GM19023 (cell line): ENCODE data around the gene PILRA.

Experiments used
- ATAC-seq: cut with Tn5 transposase; IDR thresholded peaks from one replicate; pipeline ENCODE4 v1.9.1; 2021; ENCODE audit warnings: mild to moderate bottlenecking, moderate library complexity; ENCODE audit not compliant: unreplicated experiment

The PILRA gene

GRCh38 chr7:100406767-100407166 is 33.5 kb downstream of the PILRA start:
- no peak for ATAC-seq

- no peak for ATAC-seq
Measured at GRCh38 chr7:100407285-100408180, 34.2 kb downstream of the PILRA start.

- ATAC-seq = no peak
Measured at GRCh38 chr7:100411101-100411500, 37.8 kb downstream of the PILRA start.

- no peak for ATAC-seq
Measured at GRCh38 chr7:100413346-100413745, 40.1 kb downstream of the PILRA start.

GRCh38 chr7:100413889-100414288 is 40.6 kb downstream of the PILRA start:
- no peak for ATAC-seq

GRCh38 chr7:100415448-100415847 is 42.2 kb downstream of the PILRA start:
- ATAC-seq = no peak

- ATAC-seq = no peak
Measured at GRCh38 chr7:100418930-100419659, 45.8 kb downstream of the PILRA start.

- ATAC-seq = no peak
Measured at GRCh38 chr7:100419660-100420226, 46.5 kb downstream of the PILRA start.

- ATAC-seq = no peak
Measured at GRCh38 chr7:100423315-100423714, 50.0 kb downstream of the PILRA start.

- no peak for ATAC-seq
Measured at GRCh38 chr7:100425347-100425746, 52.1 kb downstream of the PILRA start.

- no peak for ATAC-seq
Measured at GRCh38 chr7:100426516-100426915, 53.2 kb downstream of the PILRA start.

GRCh38 chr7:100427762-100428198 is 54.5 kb downstream of the PILRA start:
- ATAC-seq = no peak

GRCh38 chr7:100428199-100428966 is 55.1 kb downstream of the PILRA start, which contains the start of gene ZCWPW1:
Gene ZCWPW1 (minus strand): TSS chr7:100428703. CDS start chr7:100420649, 8,054 bp downstream.
- ATAC-seq = peak; percentile 39

GRCh38 chr7:100428967-100429636 is 55.8 kb downstream of the PILRA start:
- peak; percentile 47 for ATAC-seq

- peak; percentile 42 for ATAC-seq
Measured at GRCh38 chr7:100429637-100430492, 56.6 kb downstream of the PILRA start, which contains the start of gene MEPCE. Gene MEPCE (plus strand): TSS chr7:100429831. CDS start chr7:100430019, 188 bp downstream.

GRCh38 chr7:100430493-100431285 is 57.4 kb downstream of the PILRA start:
- no peak for ATAC-seq

- no peak for ATAC-seq
Measured at GRCh38 chr7:100431286-100431735, 58.0 kb downstream of the PILRA start.

GRCh38 chr7:100432053-100432452 is 58.8 kb downstream of the PILRA start:
- no peak for ATAC-seq
